NCI-H2081 (cell line): ENCODE data around the gene TP53I11.

Experiments
- DNase-seq, 2 experiments: peaks; one replicate each; lab custom pipeline; 2025; lab: John Stamatoyannopoulos, UW

The TP53I11 gene, protein sequence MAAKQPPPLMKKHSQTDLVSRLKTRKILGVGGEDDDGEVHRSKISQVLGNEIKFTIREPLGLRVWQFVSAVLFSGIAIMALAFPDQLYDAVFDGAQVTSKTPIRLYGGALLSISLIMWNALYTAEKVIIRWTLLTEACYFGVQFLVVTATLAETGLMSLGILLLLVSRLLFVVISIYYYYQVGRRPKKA

DNA sequence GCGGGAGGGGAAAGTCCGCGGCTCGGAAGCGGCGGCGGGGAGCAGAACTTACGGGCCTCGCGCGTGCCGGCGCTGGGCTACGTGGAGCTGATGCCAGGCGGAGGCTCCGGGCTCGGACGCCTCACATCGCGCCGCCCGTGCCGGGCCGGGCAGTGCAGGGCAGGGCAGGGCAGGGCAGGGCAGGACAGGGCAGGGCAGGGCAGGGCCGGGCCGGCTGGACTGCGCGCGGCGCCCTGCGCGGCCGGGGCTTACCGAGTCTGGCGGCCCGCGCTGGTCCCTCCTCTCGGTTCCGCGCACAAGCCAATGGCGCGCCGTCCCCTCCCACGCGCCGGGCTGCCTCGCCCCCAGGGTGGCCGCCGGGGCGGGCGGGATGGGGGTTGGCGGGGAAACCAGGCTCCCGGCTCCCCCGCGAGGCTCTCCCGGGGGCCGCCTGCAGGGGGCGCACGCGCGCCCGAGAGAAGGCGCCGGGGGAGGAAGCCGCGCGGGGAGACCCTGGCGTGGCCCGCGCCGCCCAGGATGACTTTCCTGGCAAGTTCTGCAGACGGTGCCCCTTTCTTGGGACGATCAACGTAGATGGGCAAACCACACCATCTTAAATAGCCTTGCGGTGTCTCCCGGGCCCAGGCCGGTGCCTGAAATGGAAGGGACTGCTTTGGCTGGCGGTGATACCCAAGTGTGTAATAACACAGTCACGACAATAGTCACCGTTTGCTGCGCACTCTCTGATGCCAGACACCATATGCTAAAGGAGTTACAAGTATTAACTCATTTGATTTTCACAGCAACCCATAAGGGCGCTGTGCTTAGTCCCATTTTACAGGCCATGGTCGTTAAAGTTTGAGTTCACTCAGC lies at the start of gene TP53I11:
Gene TP53I11 (minus strand): TSS at position 259 of the 852 bp plus-strand sequence. CDS start 12,548 bp downstream, outside the sequence.
- peak; percentile 69 to 71 for DNase-seq

DNA sequence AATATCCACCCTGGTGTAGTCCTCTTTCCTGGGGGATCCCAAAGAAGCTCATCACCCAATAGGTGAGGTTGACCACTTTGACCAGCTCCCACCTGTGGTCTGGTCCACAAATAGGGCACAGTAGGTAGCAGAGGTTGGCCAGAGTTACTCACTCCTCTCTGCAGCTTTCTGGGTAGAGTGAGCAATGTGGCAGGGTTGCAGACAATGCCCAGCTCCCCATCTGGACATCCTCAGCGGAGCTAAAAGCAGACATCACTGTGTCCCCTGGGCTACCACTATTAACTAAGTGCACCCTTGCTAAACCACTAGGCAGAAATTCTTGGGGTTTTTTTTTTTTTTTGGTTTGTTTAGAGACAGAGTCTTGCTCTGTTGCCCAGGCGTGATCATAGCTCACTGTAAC lies 48.4 kb upstream of the TP53I11 start:
- no peak for DNase-seq

DNA sequence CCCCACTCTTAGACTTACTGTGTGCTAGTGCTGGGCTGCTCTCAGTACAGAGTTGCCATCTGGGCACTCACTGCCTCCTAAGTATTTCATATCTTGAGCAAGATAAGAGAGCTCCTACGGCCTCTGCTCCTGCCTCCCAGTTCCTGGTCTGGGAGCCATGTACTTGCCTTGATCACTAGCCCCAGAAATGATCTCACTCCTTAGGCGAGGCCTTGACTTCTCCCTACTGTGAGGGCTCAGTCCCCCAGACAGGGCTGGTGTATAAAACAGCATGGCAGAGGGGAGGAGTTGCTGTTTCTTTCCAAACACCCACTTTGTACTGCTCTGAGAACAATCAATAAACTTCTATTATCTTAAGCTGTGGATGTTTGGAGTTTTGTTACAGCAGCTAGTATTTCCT lies 47.4 kb upstream of the TP53I11 start:
- no peak for DNase-seq

DNA sequence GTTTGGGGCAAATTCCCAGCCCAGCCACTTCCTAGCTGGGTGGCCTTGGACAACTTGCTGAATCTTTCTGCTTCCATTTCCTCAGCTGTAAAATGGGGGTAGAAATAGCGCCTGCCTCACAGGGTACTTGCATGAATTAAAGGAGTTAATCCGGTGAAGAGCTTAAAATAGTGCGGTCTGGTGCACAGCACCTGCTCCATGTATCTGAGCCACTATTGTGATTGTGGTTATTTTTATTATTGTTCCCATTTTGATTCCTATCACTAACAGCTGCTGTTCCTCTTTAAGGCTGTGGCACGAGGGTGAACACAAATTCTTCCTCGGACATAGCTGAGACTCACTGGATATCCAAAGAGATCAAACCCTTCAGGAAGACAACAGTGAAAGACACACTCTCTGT lies 46.9 kb upstream of the TP53I11 start:
- DNase-seq: no peak

DNA sequence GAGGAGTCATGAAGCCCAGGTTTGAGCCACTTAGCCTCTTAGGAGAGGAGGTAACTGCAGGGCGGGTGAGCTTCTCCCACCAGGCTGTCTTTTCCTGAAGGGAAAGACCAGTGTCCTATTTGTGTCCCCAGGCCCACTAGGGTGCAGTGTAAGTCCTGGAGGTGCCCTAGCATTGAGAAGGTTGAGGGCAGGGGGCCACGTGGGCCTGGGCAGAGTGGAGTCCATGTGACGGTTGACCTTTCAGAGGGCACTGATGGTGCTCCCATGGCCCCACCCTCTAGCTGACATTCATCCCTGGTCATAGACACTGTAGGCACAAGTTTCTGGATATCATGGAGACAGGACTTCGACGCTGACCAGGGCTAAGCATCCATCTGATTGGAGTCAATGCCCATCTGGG lies 44.1 kb upstream of the TP53I11 start:
- DNase-seq: no peak

DNA sequence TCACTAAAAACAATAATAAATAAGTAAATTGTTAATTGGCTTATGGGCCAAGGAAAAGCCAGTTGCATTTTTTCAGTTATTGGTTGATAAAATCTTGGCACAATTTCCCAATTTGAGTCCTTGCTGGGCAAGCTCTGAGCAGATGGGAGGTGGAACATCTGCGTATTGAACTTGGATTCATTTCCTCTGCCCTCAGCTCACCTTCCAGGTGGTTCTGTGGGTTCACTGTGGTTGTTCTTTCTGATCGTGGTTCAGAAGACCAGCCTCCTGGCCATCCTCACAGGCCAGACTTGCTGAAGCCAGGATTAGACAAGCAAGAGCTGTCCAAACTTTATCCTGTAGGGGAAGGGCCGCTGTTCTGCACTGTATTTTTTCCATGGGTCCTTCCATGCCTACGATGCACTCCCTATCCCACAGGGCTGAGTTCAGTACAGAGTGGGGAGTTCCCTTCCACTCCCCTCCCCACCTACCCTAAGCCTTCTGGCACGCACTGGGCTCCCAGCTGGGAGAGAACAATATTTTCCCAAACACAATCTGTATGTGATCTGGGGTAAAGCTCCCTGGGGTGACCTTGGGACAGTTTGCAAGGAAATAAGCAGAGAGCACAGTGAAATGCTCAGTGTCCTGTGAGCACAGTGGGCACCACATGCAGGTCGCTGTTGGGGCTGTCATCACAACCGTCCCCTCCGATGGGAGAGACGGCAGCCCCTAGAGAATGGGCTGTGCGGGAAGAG lies 43.5 kb upstream of the TP53I11 start:
- DNase-seq: peak; percentile 42 to 47

DNA sequence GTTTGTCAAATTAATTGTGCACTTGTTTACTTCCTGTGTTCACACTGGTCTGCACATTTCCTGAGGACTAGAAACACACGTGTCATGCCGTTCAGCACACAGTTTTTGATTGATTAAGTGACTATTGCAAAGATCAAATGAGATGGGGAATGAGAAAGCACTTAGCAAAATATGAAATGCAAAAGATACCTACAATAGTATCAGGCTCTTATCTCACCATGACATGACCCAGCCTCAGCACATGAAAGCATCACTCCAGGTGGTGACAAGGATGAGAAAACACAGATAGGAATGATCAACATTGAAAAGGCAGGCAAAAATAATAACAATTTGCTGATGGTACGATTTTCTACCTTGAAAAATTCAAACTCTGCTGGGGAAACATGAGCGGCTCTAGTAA lies 42.1 kb upstream of the TP53I11 start:
- DNase-seq: no peak

DNA sequence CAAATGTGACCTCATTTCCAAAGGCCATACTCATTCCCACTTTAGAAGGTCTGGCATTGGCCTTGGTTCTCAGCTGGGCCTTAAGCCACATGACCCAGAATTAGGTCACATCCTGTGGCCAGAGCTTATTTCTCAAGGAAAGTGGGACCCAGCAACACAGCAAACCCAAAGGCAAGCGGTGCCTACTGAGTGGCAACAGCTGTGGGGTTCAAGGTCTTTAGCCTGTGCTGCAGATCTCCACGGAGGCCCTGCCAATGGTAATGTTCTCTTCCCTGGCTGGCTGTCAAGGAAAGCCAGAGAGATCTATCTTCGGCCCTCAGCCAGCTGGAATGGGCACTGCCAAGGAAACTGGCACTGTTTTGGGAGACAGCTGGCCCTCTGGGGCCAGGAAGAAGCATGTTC lies 41.5 kb upstream of the TP53I11 start:
- no peak for DNase-seq

DNA sequence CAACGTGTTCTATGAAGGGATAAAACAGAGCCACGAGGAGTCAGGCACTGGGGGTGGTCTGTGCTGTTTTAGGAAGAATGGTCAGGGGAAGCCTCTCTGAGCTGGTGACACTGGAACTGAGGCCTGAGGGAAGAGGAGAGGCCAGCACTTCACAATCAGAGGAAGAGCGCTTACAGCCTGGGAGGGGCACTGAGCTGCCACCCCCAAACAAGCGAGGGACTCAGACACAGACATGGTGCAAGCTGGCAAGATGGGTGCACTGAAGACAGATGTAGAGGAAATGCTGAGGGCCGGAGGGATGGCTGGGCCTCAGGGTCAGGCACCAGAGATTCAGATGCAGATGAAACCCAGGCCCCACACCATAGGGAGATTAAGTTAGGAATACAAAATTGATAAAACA lies 40.0 kb upstream of the TP53I11 start:
- no peak for DNase-seq

DNA sequence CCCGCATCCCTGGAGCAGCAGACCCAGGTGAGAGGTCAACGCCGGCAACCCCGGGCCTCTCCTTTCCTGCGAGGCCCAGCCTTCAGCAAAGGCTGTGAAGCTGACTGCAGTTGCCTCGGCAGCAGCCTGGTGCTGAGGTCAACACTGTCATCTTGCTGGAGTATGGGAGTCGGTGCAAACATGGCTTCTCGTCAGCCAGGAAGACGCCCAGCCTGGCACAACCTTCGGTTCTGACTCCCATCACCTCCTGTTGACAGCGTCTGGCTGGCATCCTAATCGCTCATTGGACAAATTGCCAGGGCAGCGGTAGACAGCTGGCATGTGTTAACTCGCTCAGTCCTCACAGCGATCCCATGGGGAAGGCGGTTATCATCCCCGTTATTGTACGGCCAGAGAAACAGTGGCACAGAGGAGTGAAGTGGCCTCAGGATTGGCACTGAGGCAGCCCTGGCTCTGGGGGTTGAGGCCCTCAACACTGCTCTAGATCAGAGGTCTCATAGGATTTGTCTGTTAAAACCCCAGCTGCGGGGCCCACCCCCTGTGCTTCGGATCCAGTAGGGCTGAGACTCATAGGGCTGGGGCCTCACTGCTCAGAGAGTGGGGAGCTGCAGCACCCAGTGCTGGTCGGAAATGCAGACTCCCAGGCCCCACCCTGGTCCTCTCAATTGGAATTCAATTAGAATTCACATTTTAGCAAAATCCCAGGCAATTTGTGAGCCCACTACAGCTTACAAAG lies 39.3 kb upstream of the TP53I11 start:
- peak; percentile 70 to 84 for DNase-seq

DNA sequence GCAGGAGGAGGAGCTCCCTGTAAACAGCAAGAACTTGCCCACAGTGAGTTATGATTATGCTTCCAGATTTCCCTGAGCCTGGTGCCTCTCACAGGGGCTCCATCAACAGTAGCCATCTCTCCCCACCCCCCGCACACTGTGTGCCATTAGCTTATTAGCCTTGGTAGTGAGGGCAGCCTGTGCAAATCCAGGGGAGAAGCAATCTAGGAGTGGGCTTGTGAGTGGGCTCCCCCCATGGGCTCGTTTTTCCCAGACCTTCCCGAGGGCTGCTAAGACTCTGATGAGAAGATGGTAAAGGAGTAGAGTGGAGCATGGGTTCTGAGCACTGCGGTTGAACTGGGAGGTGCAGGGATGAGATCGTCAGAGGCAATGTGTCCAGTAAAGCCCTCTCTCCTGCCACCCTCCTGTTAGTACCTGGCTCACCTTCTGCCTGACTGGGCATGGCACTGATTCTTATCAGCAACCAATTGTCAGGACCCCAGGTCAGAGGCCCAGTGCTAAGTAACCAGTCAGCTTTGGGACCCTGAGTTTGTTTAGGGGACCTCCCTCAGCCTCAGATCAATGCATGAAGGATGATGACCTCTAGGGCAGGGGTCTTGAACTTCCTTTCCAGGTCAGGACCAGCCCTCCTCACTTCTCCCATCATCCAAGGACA lies 38.4 kb upstream of the TP53I11 start:
- no peak for DNase-seq

DNA sequence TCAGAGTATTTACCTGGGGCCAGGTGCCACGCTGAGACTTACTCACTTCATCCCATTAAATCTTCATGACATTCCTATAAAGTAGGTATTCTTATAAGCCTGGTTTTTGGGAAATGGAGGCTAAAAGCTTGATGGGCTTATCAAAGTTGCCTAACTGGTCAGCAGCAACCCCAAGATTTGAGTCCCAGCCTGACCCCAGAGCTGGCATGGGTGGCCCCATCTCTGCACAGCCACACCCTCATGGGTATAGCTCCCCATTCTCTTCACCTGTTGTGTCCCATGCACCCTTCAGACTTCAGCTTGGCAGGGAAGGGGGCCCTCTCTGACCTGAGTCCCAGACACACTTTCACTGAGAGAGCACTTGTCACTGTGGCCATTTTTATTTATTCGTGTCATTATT lies 37.4 kb upstream of the TP53I11 start:
- DNase-seq: no peak

DNA sequence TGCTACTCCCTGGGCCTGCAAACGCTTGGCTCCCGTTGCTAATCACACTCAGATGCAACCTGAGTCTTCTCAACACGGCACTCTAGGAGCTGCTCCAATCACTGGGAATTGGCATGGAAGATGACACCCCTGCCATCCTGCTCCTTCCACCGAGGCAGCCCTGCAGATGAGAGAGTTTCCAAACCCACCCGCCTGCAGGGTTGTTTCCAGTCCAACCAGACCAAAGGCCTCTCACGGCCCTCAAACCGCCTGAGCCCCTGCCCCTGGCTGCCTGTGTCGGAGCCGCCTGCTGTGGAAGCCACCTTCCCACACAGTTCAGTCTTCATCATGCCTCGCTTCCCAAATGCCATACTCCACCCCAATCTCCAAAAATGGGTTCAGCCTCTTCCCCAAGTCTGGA lies 36.8 kb upstream of the TP53I11 start:
- DNase-seq: no peak

DNA sequence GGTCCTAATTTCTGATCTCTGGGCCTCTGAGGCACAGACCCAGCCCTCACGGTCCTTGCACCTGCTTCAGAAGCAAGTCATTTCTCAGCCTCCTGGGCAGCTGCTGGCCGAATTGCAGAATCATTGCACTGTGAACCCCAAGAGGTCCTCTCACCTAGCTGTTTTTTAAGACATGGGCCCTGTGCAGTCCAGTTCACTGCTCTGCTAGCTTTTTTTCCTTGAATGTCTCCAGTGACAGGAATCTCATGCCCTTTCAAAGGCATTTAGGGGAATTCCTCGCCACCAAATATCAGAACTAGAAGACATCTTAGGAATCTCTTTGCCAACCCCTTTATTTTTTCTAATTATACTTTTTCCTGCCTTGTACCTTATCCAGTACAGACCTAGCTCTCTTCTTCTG lies 35.6 kb upstream of the TP53I11 start:
- no peak for DNase-seq

DNA sequence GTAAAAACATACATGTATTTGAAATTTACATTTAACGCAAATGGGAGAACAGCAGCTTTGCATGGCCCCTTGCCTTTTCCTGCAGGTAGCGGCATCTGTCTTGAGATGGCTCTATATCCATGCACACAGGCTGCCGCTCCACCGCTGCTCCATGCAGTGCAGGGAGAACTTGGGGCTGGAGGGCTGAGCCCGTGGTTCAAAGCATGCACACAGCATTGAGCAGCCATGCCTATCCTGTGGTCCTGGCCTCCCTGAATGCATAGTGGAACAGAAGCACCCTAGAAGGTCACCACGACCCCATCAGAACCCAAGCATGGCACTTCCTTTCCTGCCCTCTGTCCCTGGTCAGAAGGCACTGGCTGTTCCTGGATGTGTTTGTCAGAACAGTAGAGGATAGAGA lies 35.0 kb upstream of the TP53I11 start:
- DNase-seq: no peak

DNA sequence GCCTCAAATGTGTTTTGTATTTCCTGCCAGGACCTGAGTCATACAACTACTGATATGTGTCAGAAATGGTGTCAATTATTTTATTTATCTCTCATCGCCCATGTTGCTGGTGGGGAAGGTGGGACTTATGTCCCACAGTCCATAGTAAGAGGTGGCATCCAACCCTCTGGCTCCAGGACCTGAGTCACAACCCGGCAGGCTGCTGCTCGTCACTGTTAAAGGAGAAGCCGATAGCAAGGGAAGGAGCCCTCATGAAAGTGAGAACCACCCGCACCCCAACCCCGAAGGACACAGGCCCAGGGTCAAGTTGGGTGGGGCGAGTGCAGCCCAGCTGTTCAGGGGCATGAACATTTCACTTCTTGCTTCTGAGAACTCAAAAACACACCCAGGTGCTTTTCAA lies 33.1 kb upstream of the TP53I11 start:
- no peak for DNase-seq

DNA sequence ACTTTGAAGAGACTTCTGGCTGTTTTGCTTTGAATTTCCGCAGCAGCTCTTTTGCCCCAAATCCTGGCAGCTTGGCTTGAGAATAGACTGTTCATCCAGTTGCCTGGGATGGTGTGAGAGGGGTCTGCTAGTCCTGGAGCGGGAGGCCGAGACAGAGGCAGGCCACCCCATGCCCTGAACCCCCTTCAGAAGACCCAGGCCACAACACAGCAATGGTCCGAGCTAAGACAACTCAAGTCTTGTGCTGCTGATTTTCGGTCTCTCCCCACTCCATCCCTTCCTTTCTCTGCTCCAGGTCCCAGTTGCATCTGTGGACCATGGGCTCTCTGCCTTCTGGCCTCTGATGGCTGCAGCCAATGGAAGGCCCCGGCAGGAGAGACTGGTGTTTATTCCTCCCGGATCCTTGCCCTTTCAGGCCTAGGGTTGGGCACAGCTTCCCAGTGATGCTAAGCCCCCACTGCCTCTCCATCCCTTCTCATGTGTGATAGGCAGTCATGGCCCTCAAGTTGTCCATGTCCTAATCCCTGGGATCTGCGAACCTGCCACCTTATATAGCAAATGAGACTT lies 31.9 kb upstream of the TP53I11 start:
- DNase-seq: no peak

DNA sequence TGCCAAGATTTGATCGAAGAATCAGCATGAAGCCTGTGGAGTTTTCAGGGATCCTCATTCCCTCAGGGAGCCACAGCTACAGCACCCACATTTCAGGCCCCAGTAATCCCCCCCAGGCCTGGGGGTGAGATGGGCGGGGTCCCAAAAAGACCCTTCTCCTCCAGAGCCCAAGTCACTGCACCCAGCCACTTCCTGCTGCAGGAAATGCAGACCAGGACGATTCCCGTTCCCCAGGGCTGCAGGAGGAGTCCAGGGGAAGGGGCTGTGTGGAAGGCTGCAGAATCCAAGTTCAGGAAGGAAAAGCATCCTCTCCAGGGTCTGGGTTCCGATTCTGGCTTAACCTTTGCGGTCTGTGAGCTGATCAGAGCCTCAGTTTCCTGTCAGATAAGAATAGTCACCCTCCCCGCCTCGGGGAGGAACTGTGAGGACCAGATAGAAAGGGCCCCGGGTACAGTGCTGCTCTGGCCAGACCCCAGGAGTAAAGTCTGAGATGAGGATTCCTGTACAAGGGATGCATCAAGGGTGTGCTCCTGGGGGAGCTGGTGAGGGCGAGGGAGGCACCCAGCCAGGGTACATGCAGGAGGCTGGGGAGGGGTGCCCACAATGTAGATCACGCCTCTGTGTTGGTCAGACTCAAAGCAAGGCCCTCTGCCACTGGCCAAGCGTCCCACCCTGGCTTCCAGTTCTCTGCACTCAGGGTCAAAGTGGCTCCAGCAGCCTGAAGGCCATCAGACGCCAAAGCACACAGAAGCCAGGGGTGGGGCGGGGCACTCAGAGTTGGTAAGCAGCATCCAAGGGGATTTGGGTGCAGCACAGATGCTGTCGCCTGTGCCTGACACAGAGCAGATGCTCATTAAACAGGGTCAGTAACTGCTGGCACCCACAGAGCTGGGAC lies 30.1 kb upstream of the TP53I11 start:
- no peak for DNase-seq

DNA sequence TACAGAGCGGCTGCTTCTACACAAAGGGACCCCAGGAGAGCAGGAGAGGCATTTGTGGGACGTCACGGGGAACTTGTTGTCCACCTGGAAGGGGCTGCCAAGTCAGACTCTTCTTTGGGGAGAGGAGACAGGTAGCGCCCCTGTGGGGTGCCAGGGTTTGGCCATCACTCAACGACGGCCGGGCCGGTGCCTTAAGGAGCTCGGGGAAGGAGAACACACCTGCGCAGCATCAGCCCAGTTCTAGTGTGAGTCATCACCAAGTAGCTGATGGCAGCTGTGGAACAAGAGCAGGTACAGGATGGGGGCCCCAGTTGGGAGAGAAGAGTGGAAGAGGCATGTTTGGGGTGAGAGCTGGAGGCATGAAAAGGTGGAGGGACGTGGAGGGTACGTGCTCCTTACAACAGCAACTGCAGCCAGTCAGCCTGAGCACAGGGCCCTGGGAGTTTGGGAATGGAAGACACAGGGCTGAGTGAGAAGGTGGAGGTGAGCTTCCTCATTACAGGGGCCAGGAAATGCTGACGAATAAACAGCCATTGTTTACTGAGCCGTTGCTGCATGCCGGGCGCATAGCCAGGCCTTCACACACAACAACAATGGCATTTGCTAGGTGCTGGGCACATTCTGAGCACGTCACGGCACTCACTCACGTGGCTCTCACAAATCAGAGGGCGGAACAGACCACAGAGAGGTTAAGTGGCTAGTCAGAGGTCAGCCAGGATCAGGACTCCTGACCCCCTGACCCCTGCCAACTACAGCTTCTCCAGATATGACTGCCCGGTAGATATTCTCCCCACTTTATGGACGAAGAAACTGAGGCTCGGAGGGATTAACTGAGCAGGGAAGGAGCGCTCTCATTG lies 29.1 kb upstream of the TP53I11 start:
- peak; percentile 90 to 96 for DNase-seq
